DMS53 treated with DMSO at 0.1 percent for 48 hours (cell line): ENCODE measurements around the gene OSBPL10.

Source experiments
- DNase-seq: peaks from one replicate; lab custom pipeline; 2025; ENCODE audit not compliant: unreplicated experiment; lab: John Stamatoyannopoulos, UW

The OSBPL10 gene

DNA sequence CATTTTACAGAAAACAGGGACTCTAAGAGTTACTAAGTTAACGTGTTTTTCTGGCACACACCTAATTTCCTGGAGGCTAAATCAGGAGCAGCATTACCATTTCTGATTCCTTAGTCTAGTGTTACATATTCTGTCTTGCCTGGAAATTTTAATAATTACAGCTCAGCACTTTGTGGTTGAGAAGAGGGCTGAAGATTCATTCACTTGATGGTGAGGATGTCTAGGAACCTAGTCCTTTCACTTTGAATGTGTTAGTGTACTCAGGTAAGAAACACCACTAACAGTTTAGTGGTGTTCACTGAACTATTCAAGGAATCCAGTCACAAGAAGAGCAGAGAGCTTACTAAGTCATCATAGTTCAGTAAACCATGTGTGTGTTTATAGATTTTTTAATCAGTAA lies 345.5 kb downstream of the OSBPL10 start:
- DNase-seq, result no peak

DNA sequence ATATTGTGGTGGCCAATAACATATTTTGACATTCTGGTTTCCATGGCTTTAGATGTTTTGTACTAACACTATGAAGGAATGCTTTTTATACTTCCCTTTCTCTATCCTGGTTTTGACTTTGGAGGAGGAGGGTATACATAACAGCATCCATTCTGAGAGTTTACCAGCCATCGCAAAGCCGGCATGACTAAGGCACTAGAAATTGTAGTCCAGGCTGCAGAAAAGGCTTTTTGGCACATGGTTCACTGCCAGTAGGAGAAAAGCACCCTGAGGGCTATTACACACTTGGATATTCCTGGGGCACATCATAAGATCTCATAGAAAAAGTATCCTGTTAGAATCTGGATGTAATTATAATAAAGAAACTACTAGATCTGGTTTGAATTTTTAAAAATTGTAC lies 346.6 kb downstream of the OSBPL10 start:
- DNase-seq, result no peak

DNA sequence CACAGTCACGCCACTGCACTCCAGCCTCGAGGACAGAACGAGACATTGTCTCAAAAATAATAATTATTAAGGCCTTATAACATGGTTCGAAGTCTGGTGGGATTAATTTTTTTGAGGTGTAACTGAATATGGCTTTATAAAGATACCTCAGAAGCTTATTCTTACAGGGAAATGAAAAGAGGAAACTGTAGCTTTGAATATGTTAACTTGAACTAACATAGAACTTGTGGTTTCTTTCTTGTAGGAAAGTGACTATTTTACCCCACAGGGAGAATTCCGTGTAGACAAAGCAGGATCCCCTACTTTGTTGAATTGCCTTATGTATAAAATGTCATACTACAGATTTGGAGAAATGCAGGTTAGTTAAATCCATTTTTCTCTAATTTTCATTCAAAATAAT lies 352.0 kb downstream of the OSBPL10 start:
- no peak for DNase-seq

DNA sequence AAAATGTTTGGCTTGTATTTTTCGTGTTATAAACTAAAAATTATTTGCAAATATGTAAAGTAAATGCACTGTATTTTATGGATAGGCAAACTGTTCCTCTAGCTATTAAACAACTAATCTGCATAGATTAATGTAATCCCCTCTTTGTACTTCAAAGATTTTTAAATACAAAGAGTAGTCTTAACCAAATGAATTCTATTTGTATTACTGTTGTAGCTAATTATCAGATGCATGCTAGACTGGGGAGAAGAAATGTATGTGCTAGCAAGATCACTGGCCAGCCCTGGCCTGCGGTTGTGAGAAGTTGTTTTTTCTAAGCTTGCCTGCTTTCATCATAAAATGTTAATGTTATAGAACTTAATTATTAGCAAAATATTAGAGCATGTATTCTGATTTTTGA lies 355.7 kb downstream of the OSBPL10 start:
- no peak for DNase-seq

DNA sequence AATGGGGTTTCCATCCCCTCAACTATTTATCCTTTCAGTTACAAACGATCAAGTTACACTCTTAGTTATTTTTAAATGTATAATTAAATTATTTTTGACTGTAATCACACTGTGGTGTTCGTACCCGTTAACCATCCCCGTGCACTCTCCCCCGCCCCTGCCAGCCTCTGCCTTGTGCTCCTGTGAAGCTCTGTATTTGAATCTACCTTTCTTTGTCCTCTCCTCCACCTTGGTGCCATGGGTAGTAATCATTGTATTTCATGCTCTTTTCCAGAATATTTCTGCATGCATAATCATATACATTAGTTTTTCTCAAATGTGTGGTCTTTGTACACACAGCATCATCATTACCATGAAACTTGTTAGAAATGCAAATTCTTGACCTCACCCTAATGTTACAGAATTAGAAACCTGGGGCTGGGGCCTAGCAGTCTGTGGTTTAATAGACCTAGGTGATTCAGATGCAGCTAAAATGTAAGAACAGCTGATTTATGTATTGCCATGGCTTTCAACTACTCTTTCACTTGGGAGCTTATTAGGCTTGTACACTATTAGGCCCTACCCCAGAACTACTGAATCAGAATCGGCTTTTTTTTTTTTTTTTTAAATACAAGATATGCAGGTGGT lies 356.9 kb downstream of the OSBPL10 start:
- DNase-seq, result no peak

DNA sequence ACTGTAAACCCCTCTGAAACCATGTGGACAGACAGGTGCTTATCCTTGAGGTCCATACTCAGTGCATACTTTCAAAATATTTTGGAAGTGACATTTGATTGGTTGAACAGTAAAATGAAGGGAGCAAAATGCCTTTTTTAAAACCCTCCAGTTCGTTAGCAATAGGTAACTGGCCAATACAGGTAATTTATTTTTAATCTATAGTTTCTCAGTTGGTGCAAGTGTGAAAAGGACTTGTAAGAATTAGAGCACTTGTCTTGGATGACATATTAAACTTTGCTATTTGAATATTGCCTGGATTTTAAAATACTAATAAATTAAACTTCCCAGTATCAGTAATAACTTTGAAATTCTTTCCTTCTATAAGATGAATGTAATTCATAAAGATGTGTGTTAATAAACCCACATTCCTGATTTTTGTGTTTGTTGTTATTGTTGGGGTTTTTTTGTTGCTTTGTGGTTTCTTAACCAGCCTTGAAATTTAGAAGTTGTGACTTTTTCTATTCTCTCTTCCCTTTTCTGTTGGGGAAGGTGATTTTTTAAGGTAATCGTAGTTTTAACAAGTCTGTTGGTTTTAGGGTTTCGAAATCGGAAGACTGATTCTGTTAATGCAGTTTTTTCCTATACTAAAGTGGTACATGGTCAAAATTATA lies 358.3 kb downstream of the OSBPL10 start:
- DNase-seq, result no peak

DNA sequence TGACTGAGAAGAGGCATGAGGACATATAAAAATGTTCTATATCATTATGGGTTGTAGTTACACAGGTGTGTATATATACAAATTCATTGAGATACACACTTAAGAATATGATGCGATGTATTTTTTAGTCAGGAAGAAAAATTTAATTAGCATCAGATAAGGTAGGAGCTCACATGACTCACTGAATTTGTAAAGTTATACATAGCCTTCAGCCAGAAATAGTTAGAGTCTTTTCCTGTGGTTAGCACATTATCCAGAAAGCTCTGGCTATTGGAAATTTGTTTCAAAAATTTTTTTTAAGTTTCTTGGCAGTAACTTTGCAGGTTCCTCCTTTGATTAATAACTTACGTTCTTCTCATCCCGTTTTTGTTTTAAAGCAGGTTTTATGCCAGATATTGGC lies 359.7 kb downstream of the OSBPL10 start:
- DNase-seq, result no peak

DNA sequence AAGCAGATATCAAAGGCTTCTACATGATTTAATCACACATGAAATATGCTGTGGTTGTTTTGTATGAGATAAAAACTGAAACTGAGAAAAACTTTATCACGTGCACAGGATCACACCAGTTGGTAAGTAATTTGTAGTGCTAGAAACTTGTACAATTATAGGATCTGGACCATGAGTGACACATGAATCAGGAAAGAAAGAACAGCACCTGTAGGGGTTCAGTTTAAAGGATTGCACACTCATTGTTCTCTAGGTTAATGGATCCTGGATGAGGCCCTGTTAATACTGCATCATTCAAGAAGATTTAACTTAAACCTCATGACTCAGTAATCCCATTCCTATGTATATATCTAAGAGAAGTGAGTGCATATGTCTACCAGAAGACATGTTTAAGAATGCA lies 360.4 kb downstream of the OSBPL10 start:
- no peak for DNase-seq

DNA sequence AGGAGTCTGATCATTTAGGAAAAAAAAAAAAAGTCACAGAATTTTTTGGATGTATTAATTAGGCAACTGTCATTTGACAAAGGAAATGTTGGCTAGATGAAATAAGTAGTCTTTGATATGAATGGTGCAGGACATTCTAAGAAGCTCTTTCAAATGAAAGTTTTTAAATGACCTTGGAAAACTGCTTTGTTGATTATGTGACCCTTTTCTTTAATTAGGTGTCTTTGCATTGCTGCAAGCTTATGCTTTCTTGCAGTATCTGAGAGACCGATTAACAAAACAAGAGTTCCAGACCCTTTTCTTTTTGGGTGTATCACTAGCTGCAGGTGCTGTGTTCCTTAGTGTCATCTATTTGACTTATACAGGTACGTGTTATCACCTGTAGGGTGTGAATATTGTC lies 364.4 kb downstream of the OSBPL10 start:
- no peak for DNase-seq

DNA sequence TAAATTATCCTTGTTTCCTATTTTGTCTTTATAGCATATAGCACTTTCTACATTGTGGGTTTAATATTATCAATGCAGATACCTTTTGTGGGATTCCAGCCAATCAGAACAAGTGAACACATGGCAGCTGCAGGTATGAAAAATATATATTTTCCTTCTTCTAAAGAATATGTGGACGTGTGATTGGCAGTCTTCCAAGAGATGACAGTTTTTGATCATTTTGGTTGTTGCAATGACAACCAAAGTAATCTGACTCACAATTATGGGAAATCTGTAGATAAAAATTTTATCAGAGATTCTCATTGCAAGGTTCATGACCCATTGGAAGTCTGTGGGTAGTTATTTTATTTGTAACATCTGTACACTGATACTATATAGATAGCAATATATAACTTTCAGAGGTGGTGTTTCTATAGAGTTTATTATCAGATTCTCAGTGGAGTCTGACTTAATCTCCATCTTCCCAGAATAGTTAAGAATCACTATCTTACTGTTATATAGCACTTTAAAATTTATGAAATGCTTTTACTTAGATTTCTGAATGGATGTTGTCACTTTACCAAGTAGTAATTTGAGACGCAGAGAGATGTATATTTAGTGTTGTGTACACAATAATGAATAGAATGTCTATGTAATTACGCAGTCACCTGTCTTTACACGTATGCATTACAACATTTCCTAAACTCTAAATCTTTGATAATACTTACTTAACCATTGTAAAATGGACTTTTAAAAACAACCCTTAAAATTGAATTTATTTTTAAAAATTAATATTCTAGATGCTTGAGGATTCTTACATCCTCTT lies 365.8 kb downstream of the OSBPL10 start:
- no peak for DNase-seq

DNA sequence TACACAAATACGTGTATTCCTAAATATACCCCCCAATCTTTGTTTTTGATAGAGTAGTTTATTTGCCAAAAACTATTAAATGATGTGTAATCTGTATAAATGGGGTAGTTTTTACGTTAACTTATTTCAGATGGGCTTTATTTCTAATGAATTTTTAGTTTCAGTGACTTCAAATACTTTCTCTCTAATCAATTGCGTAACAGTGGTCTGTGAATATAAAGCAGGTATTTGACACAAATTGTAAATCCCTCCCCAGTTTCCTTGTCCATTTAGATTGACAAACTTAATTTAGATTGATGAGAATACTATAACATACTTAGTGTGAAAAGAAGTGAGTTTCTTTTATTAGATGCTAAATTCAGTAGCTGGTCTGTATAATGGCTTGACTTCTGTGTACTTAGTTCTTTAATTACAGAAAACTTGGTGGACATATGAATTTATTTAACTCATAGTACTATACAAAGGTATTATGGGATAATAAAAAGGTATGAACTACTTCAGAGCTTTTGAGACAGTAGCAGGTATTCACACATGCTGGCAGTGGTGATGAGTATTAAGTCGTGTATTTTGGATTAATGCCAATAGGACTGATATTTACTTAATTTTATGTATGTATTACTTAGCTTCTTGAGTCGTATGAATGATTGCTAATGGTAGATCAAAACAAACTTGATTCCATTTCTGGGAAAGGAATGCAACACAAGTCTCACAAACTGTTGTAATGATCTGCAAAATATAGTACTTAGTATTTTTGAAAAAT lies 366.7 kb downstream of the OSBPL10 start:
- DNase-seq, result peak; percentile 12

DNA sequence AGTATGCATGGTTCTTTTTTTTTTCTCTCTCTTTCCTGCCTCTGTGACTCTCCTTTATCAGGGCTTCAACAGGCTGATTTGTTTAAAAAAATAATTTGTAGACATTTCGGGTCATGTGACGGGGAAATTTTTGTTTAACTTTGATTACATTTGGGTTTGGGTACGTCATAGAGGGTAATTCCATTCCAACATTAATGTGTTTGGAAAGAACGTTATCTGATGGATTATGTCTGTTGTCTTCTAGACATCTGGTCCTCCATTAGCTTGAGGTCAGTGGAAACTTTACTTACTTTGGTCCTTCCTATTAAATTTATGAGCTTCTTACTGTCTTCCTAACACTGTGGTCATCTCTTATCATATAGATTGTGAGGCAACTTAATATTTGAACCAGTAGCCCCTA lies 367.4 kb downstream of the OSBPL10 start:
- no peak for DNase-seq

DNA sequence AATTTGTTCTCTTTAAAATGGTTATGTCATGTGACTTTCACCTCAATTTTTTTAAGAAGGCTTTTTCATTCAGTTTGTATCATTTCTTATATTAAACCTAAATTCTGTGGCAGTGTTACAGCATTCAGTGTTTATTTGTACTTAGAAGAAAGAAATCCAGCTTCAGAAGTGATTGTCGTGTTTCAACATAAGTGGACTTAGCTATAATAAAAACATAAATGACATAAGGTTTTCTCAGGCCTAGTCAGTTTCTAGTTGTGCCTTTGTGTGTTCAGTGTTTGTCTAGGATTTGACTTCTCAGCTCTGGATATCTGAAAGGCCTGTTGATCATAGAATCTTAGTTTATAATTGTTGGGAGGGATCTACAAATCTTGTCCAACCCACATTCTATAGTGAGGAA lies 367.9 kb downstream of the OSBPL10 start:
- no peak for DNase-seq
